Measurements from ENCODE around the gene RXRA.

RXRA gene

DNA sequence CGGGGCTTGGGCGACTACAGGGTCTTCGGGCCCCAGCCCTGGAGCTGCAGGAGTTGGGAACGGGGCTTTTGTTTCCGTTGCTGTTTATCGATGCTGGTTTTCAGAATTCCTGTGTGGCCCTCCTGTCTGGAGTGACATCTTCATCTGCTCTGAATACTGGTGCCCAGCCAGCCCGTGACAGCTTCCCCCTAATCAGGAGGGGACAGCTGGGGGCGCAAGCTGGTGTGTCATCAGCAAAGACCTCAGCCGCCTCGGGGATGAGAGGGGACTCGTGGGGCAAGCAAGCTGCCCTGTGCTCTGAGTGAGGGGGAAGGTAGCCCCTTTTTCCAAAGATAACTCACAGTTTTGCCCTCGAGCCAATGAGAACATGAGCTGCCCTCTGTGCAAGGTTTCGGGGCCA is 110.7 kb downstream of the RXRA start:
- TF ChIP-seq, protein P1, sequence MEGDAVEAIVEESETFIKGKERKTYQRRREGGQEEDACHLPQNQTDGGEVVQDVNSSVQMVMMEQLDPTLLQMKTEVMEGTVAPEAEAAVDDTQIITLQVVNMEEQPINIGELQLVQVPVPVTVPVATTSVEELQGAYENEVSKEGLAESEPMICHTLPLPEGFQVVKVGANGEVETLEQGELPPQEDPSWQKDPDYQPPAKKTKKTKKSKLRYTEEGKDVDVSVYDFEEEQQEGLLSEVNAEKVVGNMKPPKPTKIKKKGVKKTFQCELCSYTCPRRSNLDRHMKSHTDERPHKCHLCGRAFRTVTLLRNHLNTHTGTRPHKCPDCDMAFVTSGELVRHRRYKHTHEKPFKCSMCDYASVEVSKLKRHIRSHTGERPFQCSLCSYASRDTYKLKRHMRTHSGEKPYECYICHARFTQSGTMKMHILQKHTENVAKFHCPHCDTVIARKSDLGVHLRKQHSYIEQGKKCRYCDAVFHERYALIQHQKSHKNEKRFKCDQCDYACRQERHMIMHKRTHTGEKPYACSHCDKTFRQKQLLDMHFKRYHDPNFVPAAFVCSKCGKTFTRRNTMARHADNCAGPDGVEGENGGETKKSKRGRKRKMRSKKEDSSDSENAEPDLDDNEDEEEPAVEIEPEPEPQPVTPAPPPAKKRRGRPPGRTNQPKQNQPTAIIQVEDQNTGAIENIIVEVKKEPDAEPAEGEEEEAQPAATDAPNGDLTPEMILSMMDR (IDR thresholded peaks at IDR 0.05): no peak
- peaks cover 18% of the 10 kb centered on the region for H3K27me3 ChIP-seq
- H3K4me3 ChIP-seq (ENCODE audit: low read depth in 1 of 2, low read length in 1 of 2): no peak overlapping the region
- H3K27ac ChIP-seq: peak overlapping the region; percentile 51
- no peaks in the 10 kb centered on the region for H3K9me3 ChIP-seq
- H3K4me1 ChIP-seq (ENCODE audit: control insufficient read depth in 1 of 2, insufficient read depth in 1 of 2, low read depth in 1 of 2, low read length in 1 of 2): peaks cover 4 to 18% of the 10 kb centered on the region in 2 experiments
- peaks cover 82% of the 10 kb centered on the region for H3K36me3 ChIP-seq

DNA sequence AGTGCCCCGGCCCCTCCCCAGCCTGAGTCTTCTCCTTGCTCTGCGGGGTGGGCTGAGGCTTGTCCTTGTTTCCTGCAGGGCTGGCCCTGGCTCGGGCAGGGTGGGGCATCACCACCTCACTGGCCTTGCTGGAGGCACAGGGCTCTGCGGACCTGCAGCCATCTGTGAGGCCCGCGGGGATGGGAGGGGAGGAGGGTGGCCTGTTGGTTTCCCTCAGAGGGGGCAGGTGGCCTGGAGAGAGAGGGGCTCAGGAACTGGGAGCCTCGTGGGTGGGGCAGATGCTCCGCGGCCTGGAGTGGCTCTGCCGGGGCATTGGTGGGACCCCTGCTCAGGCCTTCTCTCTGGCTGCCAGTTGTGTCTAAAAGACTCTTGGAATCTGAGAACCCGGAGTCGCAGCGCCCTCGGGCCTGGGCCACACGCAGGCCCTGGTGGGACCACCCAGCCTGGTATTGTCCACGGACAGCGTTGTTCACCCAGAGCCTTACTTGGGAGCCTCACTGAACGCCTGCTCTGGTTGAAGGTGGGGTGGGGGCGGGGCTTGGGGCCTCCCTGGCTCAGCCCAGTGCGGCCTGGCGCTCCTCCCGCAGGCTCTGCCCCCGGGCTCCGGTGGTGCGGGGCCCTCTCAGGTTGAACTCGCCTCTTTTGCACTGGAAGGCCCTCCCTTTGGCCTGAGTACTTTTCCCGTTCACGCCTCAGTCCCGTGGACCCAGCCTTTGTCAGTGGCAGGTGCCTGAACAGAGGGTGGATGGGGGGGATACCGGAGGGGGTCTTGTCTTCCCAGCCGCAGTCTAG is 111.3 kb downstream of the RXRA start:
- peaks cover 11 to 25% of the 10 kb centered on the region in 2 experiments for H3K4me1 ChIP-seq (ENCODE audit: control insufficient read depth in 1 of 2, insufficient read depth in 1 of 2, low read depth in 1 of 2, low read length in 1 of 2)
- no peak overlapping the region for H3K4me3 ChIP-seq (ENCODE audit: low read depth in 1 of 2, low read length in 1 of 2)
- no peaks in the 10 kb centered on the region for H3K9me3 ChIP-seq
- peaks cover 75% of the 10 kb centered on the region for H3K36me3 ChIP-seq
- peaks cover 25% of the 10 kb centered on the region for H3K27me3 ChIP-seq
- H3K27ac ChIP-seq: peak overlapping the region; percentile 51
- TF ChIP-seq, protein P1 (IDR thresholded peaks at IDR 0.05): no peak

DNA sequence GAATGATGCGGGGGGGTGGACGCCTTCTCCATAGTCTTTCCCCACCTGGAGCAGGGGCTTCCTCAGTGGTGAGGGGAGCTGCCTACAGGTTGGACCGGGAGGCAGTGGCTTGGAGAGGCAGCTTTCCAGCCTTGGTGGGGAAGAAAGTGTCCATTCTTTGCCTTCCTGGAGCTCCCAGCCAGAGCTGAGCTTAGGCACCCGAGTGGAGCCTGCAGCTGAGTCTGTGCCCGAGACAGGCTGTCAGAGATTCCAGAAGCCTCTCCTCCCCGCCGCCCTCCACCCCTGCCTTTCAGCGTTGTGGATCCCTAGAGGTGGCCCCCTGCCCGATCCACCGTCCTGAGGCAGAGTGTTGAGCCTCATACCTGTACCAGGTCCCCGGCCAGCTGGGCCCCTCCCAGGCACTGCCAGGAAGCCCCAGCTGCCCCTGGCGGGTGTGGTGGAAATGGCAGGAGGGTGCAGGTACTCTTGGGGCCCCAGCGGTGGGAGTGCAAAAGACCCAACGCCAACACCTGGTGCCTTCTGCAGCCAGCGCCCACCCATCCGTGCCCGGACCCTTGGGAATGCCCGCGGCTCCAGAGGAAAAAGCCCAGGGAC is 112.0 kb downstream of the RXRA start:
- Histone ChIP-seq H3K27me3 (peaks cover 31% of the 10 kb centered on the region), H3K27ac (peak overlapping the region; percentile 51), H3K36me3 (peaks cover 68% of the 10 kb centered on the region), H3K9me3 (no peaks in the 10 kb centered on the region), H3K4me3 (ENCODE audit: low read depth in 1 of 2, low read length in 1 of 2) (no peak overlapping the region), H3K4me1 (ENCODE audit: control insufficient read depth in 1 of 2, insufficient read depth in 1 of 2, low read depth in 1 of 2, low read length in 1 of 2) (peaks cover 18 to 32% of the 10 kb centered on the region in 2 experiments)
- TF ChIP-seq, protein P1 (IDR thresholded peaks at IDR 0.05): no peak

DNA sequence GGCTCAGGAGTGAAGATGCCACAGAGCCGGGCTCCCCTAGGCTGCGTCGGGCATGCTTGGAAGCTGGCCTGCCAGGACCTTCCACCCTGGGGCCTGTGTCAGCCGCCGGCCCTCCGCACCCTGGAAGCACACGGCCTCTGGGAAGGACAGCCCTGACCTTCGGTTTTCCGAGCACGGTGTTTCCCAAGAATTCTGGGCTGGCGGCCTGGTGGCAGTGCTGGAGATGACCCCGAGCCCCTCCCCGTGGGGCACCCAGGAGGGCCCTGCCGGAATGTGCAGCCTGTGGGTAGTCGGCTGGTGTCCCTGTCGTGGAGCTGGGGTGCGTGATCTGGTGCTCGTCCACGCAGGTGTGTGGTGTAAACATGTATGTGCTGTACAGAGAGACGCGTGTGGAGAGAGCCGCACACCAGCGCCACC is 113.1 kb downstream of the RXRA start:
- Histone ChIP-seq H3K4me3 (ENCODE audit: low read depth in 1 of 2, low read length in 1 of 2) (no peak overlapping the region), H3K36me3 (peaks cover 57% of the 10 kb centered on the region), H3K27ac (peak overlapping the region; percentile 53), H3K9me3 (no peaks in the 10 kb centered on the region), H3K4me1 (ENCODE audit: control insufficient read depth in 1 of 2, insufficient read depth in 1 of 2, low read depth in 1 of 2, low read length in 1 of 2) (peaks cover 26 to 41% of the 10 kb centered on the region in 2 experiments), H3K27me3 (peaks cover 31% of the 10 kb centered on the region)
- TF ChIP-seq, protein P1 (IDR thresholded peaks at IDR 0.05): no peak

DNA sequence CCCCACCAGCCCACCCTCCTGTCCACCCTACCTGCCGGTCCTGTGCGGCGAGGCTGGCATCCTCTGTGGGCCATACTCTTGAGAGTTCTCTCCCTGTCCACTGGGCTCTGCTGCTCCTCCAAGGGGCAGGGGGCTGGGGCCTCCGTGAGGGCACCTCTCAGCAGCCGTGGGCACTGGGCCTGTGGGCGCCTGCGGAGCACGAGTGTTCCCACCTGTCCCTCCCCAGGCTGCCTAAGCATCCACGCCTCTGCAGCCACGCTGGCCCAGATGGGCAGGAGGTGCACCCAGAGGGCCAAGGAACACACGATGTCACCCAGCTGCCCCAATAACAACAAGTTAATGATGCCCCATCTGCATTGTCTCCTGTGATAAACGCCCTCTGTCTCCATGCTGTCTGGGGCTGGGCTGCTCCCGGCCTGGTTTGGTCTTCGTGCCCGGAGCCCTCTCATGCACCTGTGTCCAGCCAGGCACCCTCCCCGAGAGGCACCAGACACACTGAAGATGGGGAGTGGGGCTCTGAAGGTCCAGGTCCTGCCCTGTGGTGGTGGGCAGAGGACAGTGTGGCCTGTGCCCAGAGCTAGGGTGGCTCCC is 114.5 kb downstream of the RXRA start:
- peak overlapping the region; percentile 53 for H3K27ac ChIP-seq
- no peak overlapping the region for H3K4me3 ChIP-seq (ENCODE audit: low read depth in 1 of 2, low read length in 1 of 2)
- H3K36me3 ChIP-seq: peaks cover 44% of the 10 kb centered on the region
- peaks cover 26 to 41% of the 10 kb centered on the region in 2 experiments for H3K4me1 ChIP-seq (ENCODE audit: control insufficient read depth in 1 of 2, insufficient read depth in 1 of 2, low read depth in 1 of 2, low read length in 1 of 2)
- H3K27me3 ChIP-seq: peaks cover 31% of the 10 kb centered on the region
- H3K9me3 ChIP-seq: peaks cover 3% of the 10 kb centered on the region
- TF ChIP-seq, protein P1 (IDR thresholded peaks at IDR 0.05): no peak
